H1 (cell line): ENCODE data around the gene CMIP. TPM values are rescaled to one million over a fixed set of nuclear protein-coding genes. Genes with fewer than 3 reads are reported as not detected.

Experiments
- KDM5A ChIP-seq: fragments of 200-600 bp; IDR thresholded peaks from 2 replicates; pipeline ENCODE4 v1.7.1; 2012; ENCODE audit warnings: mild to moderate bottlenecking, low read length, inconsistent platforms, mixed read lengths
- polyA plus RNA-seq, 7 experiments: library from polyadenylated mRNA; depleted of rRNA in 3 of 7; stranded (reverse) in 5 of 7; unstranded in 2 of 7; fragments of >200 nt in 5 of 7; fragments of 200-250 nt in 2 of 7; gene quantifications; 1 replicate in 5 of 7; 2 replicates in 1 of 7; 4 replicates in 1 of 7; pipeline versions ENCODE4 v1.2.1 to v1.2.3, GENCODE V29; 2011 to 2013; ENCODE audit warnings: missing spikeins in 2 of 7, mixed read lengths in 2 of 7
- total RNA-seq: library from RNA; stranded (reverse); fragmentation: NEBNext Ultra II Directional; extraction: Animal tissue kit (Norgen Biotek cat#: 25700); gene quantifications from 2 replicates; pipeline ENCODE4 v1.2.1, GENCODE V29; 2021

The CMIP gene
- total and polyA plus RNA-seq, 2 of the 8 experiments (the other 6 are each of a cell fraction or from before 2014, with no cell fraction given), result 7.9 to 53.2 TPM

GRCh38 chr16:81416749-81417148 is 27.9 kb upstream of the CMIP start (continued):
- no peak for TF ChIP-seq KDM5A
